IPS-18a (cell line): ENCODE data around the gene CD247.

Experiments
- H3K27ac ChIP-seq: one replicate; pipeline ENCODE4 v1.5.1; 2013; ENCODE audit warnings: low read length
- H3K27me3 ChIP-seq: one replicate; pipeline ENCODE4 v1.6.1; 2013; ENCODE audit warnings: mild to moderate bottlenecking, low read length; ENCODE audit not compliant: control insufficient read depth, insufficient read depth
- H3K36me3 ChIP-seq: one replicate; pipeline ENCODE4 v1.6.1; 2013; ENCODE audit warnings: low read depth, low read length; ENCODE audit not compliant: control insufficient read depth
- H3K4me1 ChIP-seq: one replicate; pipeline ENCODE4 v1.6.1; 2013; ENCODE audit warnings: low read depth, low read length; ENCODE audit not compliant: control insufficient read depth
- H3K4me3 ChIP-seq: one replicate; pipeline ENCODE4 v1.5.1; 2013; ENCODE audit warnings: low read length
- H3K9ac ChIP-seq: one replicate; pipeline ENCODE4 v1.6.1; 2013; ENCODE audit warnings: mild to moderate bottlenecking, low read length, moderate library complexity
- H3K9me3 ChIP-seq: one replicate; pipeline ENCODE4 v1.6.1; 2013; ENCODE audit warnings: low read depth, low read length; ENCODE audit not compliant: control insufficient read depth

CD247 gene

GRCh38 chr1:167429612-167430011 is 88.7 kb downstream of the CD247 start:
- peaks cover 46% of the 10 kb centered on the region for H3K4me1 ChIP-seq
- no peaks in the 10 kb centered on the region for H3K36me3 ChIP-seq
- H3K27me3 ChIP-seq, result no peaks in the 10 kb centered on the region
- H3K4me3 ChIP-seq, result no peak overlapping the region
- no peak overlapping the region for H3K9ac ChIP-seq
- no peak overlapping the region for H3K27ac ChIP-seq
- H3K9me3 ChIP-seq, result no peaks in the 10 kb centered on the region

GRCh38 chr1:167428395-167428794 is 89.9 kb downstream of the CD247 start:
- no peaks in the 10 kb centered on the region for H3K36me3 ChIP-seq
- H3K4me1 ChIP-seq, result peaks cover 54% of the 10 kb centered on the region
- H3K9ac ChIP-seq, result no peak overlapping the region
- no peaks in the 10 kb centered on the region for H3K27me3 ChIP-seq
- H3K27ac ChIP-seq, result no peak overlapping the region
- H3K4me3 ChIP-seq, result no peak overlapping the region
- no peaks in the 10 kb centered on the region for H3K9me3 ChIP-seq

- Histone ChIP-seq H3K4me3 (no peak overlapping the region), H3K36me3 (no peaks in the 10 kb centered on the region), H3K9me3 (no peaks in the 10 kb centered on the region), H3K27ac (no peak overlapping the region), H3K4me1 (peaks cover 54% of the 10 kb centered on the region), H3K9ac (no peak overlapping the region), H3K27me3 (no peaks in the 10 kb centered on the region)
Observed at GRCh38 chr1:167427848-167428247, 90.5 kb downstream of the CD247 start.

GRCh38 chr1:167426716-167427115 is 91.6 kb downstream of the CD247 start:
- Histone ChIP-seq H3K4me3 (no peak overlapping the region), H3K9me3 (no peaks in the 10 kb centered on the region), H3K27me3 (no peaks in the 10 kb centered on the region), H3K36me3 (peaks cover 5% of the 10 kb centered on the region), H3K27ac (no peak overlapping the region), H3K9ac (no peak overlapping the region), H3K4me1 (peaks cover 51% of the 10 kb centered on the region)

GRCh38 chr1:167425482-167425881 is 92.8 kb downstream of the CD247 start:
- Histone ChIP-seq H3K4me1 (peaks cover 39% of the 10 kb centered on the region), H3K4me3 (peak overlapping the region; percentile 13), H3K36me3 (peaks cover 5% of the 10 kb centered on the region), H3K27me3 (no peaks in the 10 kb centered on the region), H3K9me3 (no peaks in the 10 kb centered on the region), H3K27ac (no peak overlapping the region), H3K9ac (no peak overlapping the region)

- peaks cover 5% of the 10 kb centered on the region for H3K36me3 ChIP-seq
Observed at GRCh38 chr1:167423684-167424619, 94.4 kb downstream of the CD247 start.

GRCh38 chr1:167420510-167420909 is 97.8 kb downstream of the CD247 start:
- Histone ChIP-seq H3K9ac (no peak overlapping the region), H3K4me1 (peaks cover 14% of the 10 kb centered on the region), H3K27me3 (no peaks in the 10 kb centered on the region), H3K9me3 (no peaks in the 10 kb centered on the region), H3K27ac (no peak overlapping the region), H3K4me3 (no peak overlapping the region), H3K36me3 (peaks cover 24% of the 10 kb centered on the region)

More at GRCh38 chr1:167423684-167424619, 94.4 kb downstream of the CD247 start:
- Histone ChIP-seq H3K27me3 (no peaks in the 10 kb centered on the region), H3K4me1 (peaks cover 28% of the 10 kb centered on the region), H3K9ac (no peak overlapping the region), H3K9me3 (no peaks in the 10 kb centered on the region), H3K27ac (no peak overlapping the region), H3K4me3 (no peak overlapping the region)

GRCh38 chr1:167419245-167419644 is 99.1 kb downstream of the CD247 start:
- peaks cover 34% of the 10 kb centered on the region for H3K36me3 ChIP-seq
- peaks cover 4% of the 10 kb centered on the region for H3K4me1 ChIP-seq
- no peaks in the 10 kb centered on the region for H3K9me3 ChIP-seq
- no peak overlapping the region for H3K4me3 ChIP-seq
- H3K9ac ChIP-seq, result no peak overlapping the region
- no peak overlapping the region for H3K27ac ChIP-seq
- H3K27me3 ChIP-seq, result no peaks in the 10 kb centered on the region

- no peaks in the 10 kb centered on the region for H3K9me3 ChIP-seq
- no peak overlapping the region for H3K27ac ChIP-seq
- no peak overlapping the region for H3K4me3 ChIP-seq
- H3K27me3 ChIP-seq, result no peaks in the 10 kb centered on the region
- H3K36me3 ChIP-seq, result peaks cover 39% of the 10 kb centered on the region
- no peaks in the 10 kb centered on the region for H3K4me1 ChIP-seq
- H3K9ac ChIP-seq, result no peak overlapping the region
Observed at GRCh38 chr1:167418391-167418790, 99.9 kb downstream of the CD247 start.

GRCh38 chr1:167416506-167416905 is 101.8 kb downstream of the CD247 start:
- Histone ChIP-seq H3K4me1 (no peaks in the 10 kb centered on the region), H3K36me3 (peaks cover 52% of the 10 kb centered on the region), H3K27ac (no peak overlapping the region), H3K27me3 (no peaks in the 10 kb centered on the region), H3K9me3 (no peaks in the 10 kb centered on the region), H3K4me3 (no peak overlapping the region), H3K9ac (no peak overlapping the region)

GRCh38 chr1:167413328-167413727 is 105.0 kb downstream of the CD247 start:
- Histone ChIP-seq H3K4me1 (no peaks in the 10 kb centered on the region), H3K36me3 (peaks cover 53% of the 10 kb centered on the region)

GRCh38 chr1:167412920-167413319 is 105.4 kb downstream of the CD247 start:
- Histone ChIP-seq H3K9ac (no peak overlapping the region), H3K27ac (no peak overlapping the region), H3K27me3 (no peaks in the 10 kb centered on the region), H3K36me3 (peaks cover 55% of the 10 kb centered on the region), H3K4me1 (no peaks in the 10 kb centered on the region), H3K9me3 (no peaks in the 10 kb centered on the region), H3K4me3 (no peak overlapping the region)

More at GRCh38 chr1:167413328-167413727, 105.0 kb downstream of the CD247 start:
- Histone ChIP-seq H3K9me3 (no peaks in the 10 kb centered on the region), H3K27ac (no peak overlapping the region), H3K9ac (no peak overlapping the region), H3K4me3 (no peak overlapping the region), H3K27me3 (no peaks in the 10 kb centered on the region)
